Colonic mucosa (tissue), 4 donors: ENCODE results near the gene MIP. TPM values are rescaled to one million over a fixed set of nuclear protein-coding genes. Genes with fewer than 3 reads are reported as not detected.

Source experiments
- DNase-seq: peaks from one replicate; pipeline ENCODE4 v3.0.0-alpha.2; 2020
- H3K27ac ChIP-seq: fragments of 200-600 bp; one replicate; pipeline ENCODE4 v1.8.0; 2021
- H3K27me3 ChIP-seq: fragments of 200-600 bp; one replicate; pipeline ENCODE4 v1.8.0; 2021
- H3K36me3 ChIP-seq: fragments of 200-600 bp; one replicate; pipeline ENCODE4 v1.8.0; 2021
- H3K4me1 ChIP-seq: fragments of 200-600 bp; one replicate; pipeline ENCODE4 v1.8.0; 2021; ENCODE audit warnings: mild to moderate bottlenecking
- H3K4me3 ChIP-seq: fragments of 200-600 bp; one replicate; pipeline ENCODE4 v1.8.0; 2021
- H3K9ac ChIP-seq, 2 donors: one replicate each; pipeline ENCODE4 v1.7.0; 2013; ENCODE audit warnings: control low read depth in 2 of 2, low read depth in 2 of 2, low read length in 2 of 2
- H3K9me3 ChIP-seq: fragments of 200-600 bp; one replicate; pipeline ENCODE4 v1.8.0; 2021
- CTCF ChIP-seq: fragments of 200-600 bp; IDR thresholded peaks from one replicate; pipeline ENCODE4 v1.8.0; 2022; ENCODE audit warnings: antibody characterized with exemption, mild to moderate bottlenecking
- intact Hi-C: fragments of 100-400 bp; cut with DNase I; formaldehyde crosslinking; loops from one replicate; pipeline ENCODE4 v1.14.1; 2022
- total RNA-seq, 2 donors: library from RNA; stranded (reverse); fragmentation: NEBNext Ultra II Directional in 1 of 2; extraction: Animal tissue kit (Norgen Biotek cat#: 25700) in 1 of 2; gene quantifications; one replicate each; pipeline ENCODE4 v1.2.1, GENCODE V29; 2021
- donor health status: healthy.
- donor health status: DM: no; HTN: no; CAD: no.
- donor health status: DM: no; HTN: no; CAD: no.

MIP gene
- total RNA-seq, 2 donors from 2014 or later: not detected

- Histone ChIP-seq H3K27ac (no peak overlapping the region), H3K4me1 (no peaks in the 10 kb centered on the region), H3K27me3 (no peaks in the 10 kb centered on the region), H3K4me3 (no peak overlapping the region), H3K9ac (no peak overlapping the region), H3K36me3 (no peaks in the 10 kb centered on the region), H3K9me3 (no peaks in the 10 kb centered on the region)
- intact Hi-C loops: no loop called here
- DNase-seq: no peak
- TF ChIP-seq CTCF: no peak
Measured at GRCh38 chr12:56437430-56438176, 16.9 kb downstream of the MIP start.

GRCh38 chr12:56434828-56435227, 19.6 kb downstream of the MIP start:
- intact Hi-C loops: no loop called here
- H3K9me3 ChIP-seq: no peaks in the 10 kb centered on the region
- no peak overlapping the region for H3K9ac ChIP-seq
- DNase-seq: no peak
- no peaks in the 10 kb centered on the region for H3K36me3 ChIP-seq
- no peak for TF ChIP-seq CTCF
- H3K4me1 ChIP-seq: no peaks in the 10 kb centered on the region
- H3K4me3 ChIP-seq: no peak overlapping the region
- no peaks in the 10 kb centered on the region for H3K27me3 ChIP-seq
- no peak overlapping the region for H3K27ac ChIP-seq

GRCh38 chr12:56431850-56432249, 22.6 kb downstream of the MIP start:
- Histone ChIP-seq H3K27me3 (no peaks in the 10 kb centered on the region), H3K36me3 (no peaks in the 10 kb centered on the region), H3K27ac (no peak overlapping the region), H3K9ac (no peak overlapping the region), H3K4me1 (no peaks in the 10 kb centered on the region), H3K4me3 (no peak overlapping the region), H3K9me3 (no peaks in the 10 kb centered on the region)
- DNase-seq: no peak
- TF ChIP-seq CTCF: no peak
- intact Hi-C loops: no loop called here

GRCh38 chr12:56431288-56431687, 23.2 kb downstream of the MIP start:
- H3K4me1 ChIP-seq: no peaks in the 10 kb centered on the region
- no peaks in the 10 kb centered on the region for H3K27me3 ChIP-seq
- DNase-seq: no peak
- no peak overlapping the region for H3K9ac ChIP-seq
- H3K36me3 ChIP-seq: no peaks in the 10 kb centered on the region
- no peak for TF ChIP-seq CTCF
- intact Hi-C loops: no loop called here
- H3K27ac ChIP-seq: no peak overlapping the region
- H3K9me3 ChIP-seq: no peaks in the 10 kb centered on the region
- no peak overlapping the region for H3K4me3 ChIP-seq

GRCh38 chr12:56425940-56426438, 28.5 kb downstream of the MIP start:
- Histone ChIP-seq H3K9me3 (no peaks in the 10 kb centered on the region), H3K27ac (no peak overlapping the region), H3K4me1 (no peaks in the 10 kb centered on the region), H3K4me3 (no peak overlapping the region), H3K9ac (no peak overlapping the region), H3K27me3 (no peaks in the 10 kb centered on the region), H3K36me3 (no peaks in the 10 kb centered on the region)
- intact Hi-C loops: no loop called here
- TF ChIP-seq CTCF: no peak
- DNase-seq: no peak
